Lower leg skin (tissue), 4 donors: ENCODE results near the gene NSUN3. TPM values are rescaled to one million over a fixed set of nuclear protein-coding genes. Genes with fewer than 3 reads are reported as not detected.

Source experiments
- DNase-seq, 2 donors: peaks; one replicate each; pipeline ENCODE4 v3.0.0-alpha.2; 2019; ENCODE audit warnings: low spot score in 2 of 2
- H3K4me3 ChIP-seq: fragments of 200-600 bp; sonication (generic); 2 replicates; pipeline ENCODE4 v1.5.1; 2017; ENCODE audit warnings: mild to moderate bottlenecking, low read depth; ENCODE audit not compliant: poor library complexity, severe bottlenecking
- CTCF ChIP-seq, 3 donors: fragments of 450-650 bp; IDR thresholded peaks; one replicate each; pipeline ENCODE4 v1.5.1; 2016; ENCODE audit warnings: antibody characterized with exemption in 3 of 3, mild to moderate bottlenecking in 3 of 3, moderate library complexity in 2 of 3
- POLR2A ChIP-seq, 2 donors: fragments of 450-650 bp; IDR thresholded peaks; one replicate each; pipeline ENCODE4 v1.6.1; 2016 to 2017; ENCODE audit warnings: antibody characterized with exemption in 2 of 2, mild to moderate bottlenecking in 1 of 2, moderate library complexity in 1 of 2
- WGBS, 2 donors: methylation state at CpG; one replicate each; pipeline ENCODE4 v1.1.5; 2018; 5-methylcytosine and 5-hydroxymethylcytosine counted together
- intact Hi-C: fragments of 100-400 bp; cut with DNase I; formaldehyde crosslinking; loops from one replicate; pipeline ENCODE4 v1.15.0; 2023; ENCODE audit warnings: low total_unique reads
- total RNA-seq, 4 donors: library from RNA; depleted of rRNA; stranded (reverse); fragments of >200 nt; gene quantifications; one replicate each; pipeline ENCODE4 v1.1.0, GENCODE V29; 2016

NSUN3 gene
- 10 to 100 TPM in 1 of 4 donors, 1 to 10 TPM in 3; 5.1 to 14.1 (median 8.6) TPM for total RNA-seq

- WGBS, 2 donors, result 1% methylated on average over 52 of the region's 52 CpGs
- H3K4me3 ChIP-seq, result peak within 1 kb of the TSS; percentile 77
- TF ChIP-seq POLR2A (IDR thresholded peaks at IDR 0.05), result no peak
- TF ChIP-seq CTCF (IDR thresholded peaks at IDR 0.05), result no peak
- DNase-seq, result peak; percentile 92 to 97
- intact Hi-C loops, result no loop called here
These were observed at the start of gene NSUN3, which contains the start of gene DHFR2 for GRCh38 chr3:94062513-94063404. Gene NSUN3 (plus strand): TSS chr3:94063061. CDS start chr3:94063127, 66 bp downstream. Gene DHFR2 (minus strand): TSS chr3:94062916. CDS start chr3:94061511, 1,405 bp downstream.

GRCh38 chr3:94015025-94015424 is 47.8 kb upstream of the NSUN3 start:
- H3K4me3 ChIP-seq, result no peak overlapping the region
- TF ChIP-seq POLR2A (IDR thresholded peaks at IDR 0.05), result no peak
- no peak for TF ChIP-seq CTCF (IDR thresholded peaks at IDR 0.05)
- WGBS, 2 donors, result 83 to 89% methylated on average over 1 of the region's 1 CpG
- intact Hi-C loops, result no loop called here
- DNase-seq, result no peak

- intact Hi-C loops, result no loop called here
- H3K4me3 ChIP-seq, result no peak overlapping the region
- WGBS, 2 donors, result 81 to 83% methylated on average over 2 of the region's 2 CpGs
- no peak for TF ChIP-seq CTCF (IDR thresholded peaks at IDR 0.05)
- TF ChIP-seq POLR2A (IDR thresholded peaks at IDR 0.05), result no peak
- no peak for DNase-seq
These were observed 43.2 kb upstream of the NSUN3 start for GRCh38 chr3:94019659-94020058.

GRCh38 chr3:94020293-94020692 is 42.6 kb upstream of the NSUN3 start:
- intact Hi-C loops, result no loop called here
- DNase-seq, result no peak
- TF ChIP-seq POLR2A (IDR thresholded peaks at IDR 0.05), result no peak
- no peak for TF ChIP-seq CTCF (IDR thresholded peaks at IDR 0.05)
- no peak overlapping the region for H3K4me3 ChIP-seq
- 84 to 86% methylated on average over 3 of the region's 3 CpGs for WGBS, 2 donors

GRCh38 chr3:94024385-94024784 is 38.5 kb upstream of the NSUN3 start:
- DNase-seq, result no peak
- WGBS, 2 donors, result 69 to 74% methylated on average over 3 of the region's 3 CpGs
- TF ChIP-seq POLR2A (IDR thresholded peaks at IDR 0.05) (no peak), CTCF (IDR thresholded peaks at IDR 0.05) (no peak)
- H3K4me3 ChIP-seq, result no peak overlapping the region
- intact Hi-C loops, result no loop called here
